T-helper 1 cell (primary cell): Measurements from ENCODE around the gene DDOST.
A peak's percentile ranks its signal among the peaks of the same experiment; 100 is the strongest.
"Not testable (repeated sequence)": the region's sequence is repeated elsewhere in the genome, so short reads cannot be mapped to it uniquely, and the experiment has no call there.

Experiments
- DNase-seq, 5 donors: peaks; one replicate each; pipeline ENCODE4 v3.0.0-alpha.2; 2012 to 2020

Gene DDOST

DNA sequence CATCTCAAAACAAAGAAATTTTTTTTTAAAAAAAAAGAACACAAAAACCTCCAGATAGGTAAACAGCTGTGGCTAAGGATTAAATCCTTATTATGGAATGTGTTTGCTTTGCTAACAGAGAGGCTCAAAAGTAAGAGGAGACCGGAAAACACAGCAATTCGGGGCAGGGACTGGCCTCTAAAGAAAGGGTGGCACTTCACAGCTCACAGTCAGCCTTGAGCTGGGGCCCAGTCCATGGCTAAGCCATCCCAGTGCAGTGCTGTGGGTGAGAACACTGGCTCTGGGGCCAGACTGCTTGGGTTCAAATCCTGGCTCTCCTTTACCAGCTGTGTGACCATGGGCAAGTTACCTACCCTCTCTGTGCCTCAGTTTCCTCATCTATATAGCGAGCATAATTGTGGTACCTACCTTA, 28.5 kb upstream of the DDOST start:
- DNase-seq, result no peak

DNA sequence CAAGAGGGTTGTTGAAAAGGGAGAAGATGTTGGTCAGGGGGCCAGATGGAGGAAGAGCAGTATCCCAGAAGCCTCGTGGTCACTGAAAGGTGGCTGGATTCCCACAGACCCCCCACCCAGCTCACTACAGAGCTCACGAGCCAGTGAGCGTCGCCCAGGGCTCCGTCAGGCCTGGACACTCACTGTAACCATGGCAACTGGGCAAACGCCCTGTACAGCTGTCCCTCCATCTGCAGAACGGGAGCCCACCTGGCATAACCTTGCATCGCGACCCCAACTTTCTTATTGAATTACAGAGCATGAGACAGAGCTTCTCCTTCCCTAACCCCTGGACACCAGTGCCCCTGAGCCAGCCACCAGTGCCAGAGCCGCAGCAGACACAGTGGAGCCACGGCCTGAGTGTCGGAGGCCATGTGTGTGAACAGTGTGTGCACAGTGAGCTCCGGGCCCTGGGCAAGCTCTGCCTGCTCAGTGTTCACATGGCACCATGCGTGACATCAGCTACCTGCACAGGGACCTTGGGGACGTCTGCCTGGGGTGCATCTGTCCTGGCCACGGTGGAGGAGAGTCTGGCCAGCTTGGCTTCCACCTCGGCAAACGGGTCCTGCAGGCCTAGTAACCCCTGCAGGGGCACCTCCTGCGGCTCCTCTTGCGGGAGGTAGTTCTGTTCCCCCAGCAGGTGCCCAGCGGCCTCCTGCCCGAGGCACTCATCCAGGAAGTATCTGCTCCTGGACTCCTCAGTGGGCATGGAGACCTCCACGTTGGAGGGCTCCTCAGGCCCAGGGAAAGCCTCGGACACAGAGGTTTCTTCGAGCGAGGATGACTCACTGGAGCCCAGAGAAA, 25.9 kb upstream of the DDOST start:
- DNase-seq, result no peak

DNA sequence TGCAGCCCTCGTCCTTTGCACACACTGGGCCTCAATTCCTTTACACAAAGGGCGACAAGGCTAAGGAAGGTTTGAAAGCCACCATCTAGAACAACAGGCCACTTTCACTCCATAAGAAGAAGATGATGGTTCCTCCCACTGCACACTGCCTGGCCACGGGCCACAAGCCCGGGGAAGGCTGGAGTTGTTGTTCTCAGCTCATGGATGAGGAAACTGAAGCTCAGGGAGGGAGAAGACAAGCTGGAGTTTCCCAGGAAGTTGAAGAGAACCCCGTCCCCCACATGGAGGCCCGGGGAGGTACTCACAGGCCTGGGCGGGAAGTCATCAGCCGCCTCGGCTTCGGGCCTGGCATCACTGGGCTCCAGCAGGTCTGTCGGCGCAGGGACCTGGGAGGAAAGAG, 24.6 kb upstream of the DDOST start:
- DNase-seq, result no peak

DNA sequence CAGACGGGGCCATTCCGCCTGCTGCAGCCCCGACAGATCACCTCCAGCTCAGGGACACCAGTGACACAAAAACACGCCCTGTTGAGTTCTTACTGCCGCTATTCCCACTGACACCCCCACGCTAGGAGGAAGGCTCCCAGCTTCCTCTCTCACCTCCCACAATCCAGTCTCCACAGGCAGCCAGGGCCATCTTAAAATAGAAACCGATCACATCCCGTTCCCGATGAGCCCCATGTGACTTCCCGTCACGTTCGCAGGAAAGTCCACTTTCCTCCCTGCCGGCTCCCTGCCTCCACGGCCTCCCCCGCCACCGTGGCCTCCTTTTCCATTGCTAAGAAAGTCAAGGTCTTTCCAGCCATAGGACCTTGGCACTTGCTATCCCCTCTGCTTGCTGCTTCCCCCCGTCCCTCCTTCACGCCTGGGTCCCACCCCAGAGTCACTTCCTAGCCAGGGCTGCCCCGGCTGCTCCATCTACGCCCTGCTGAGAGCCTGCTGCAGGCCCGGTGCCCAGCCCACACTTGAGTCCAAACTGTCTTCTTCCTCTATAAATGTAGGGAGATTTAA, 24.0 kb upstream of the DDOST start:
- no peak for DNase-seq

DNA sequence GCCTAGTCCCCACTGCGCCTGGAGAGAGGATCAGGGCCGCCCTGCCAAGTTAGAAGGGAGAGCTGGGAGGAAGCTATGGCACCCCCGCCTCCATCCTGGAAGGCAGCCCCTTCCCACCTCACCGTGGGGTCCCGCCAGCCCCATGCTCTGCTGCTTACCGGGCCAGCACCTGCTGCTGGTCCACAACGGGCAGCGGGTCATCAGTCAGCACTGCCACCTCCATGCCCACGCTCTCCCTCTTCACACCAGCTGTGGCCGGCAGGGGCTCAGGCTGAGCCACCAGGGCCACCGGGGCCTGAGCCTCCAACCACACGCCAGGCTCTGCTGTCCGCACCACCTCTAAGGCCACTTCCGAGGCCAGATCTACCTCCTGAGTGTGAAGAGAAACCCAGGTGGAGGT, 23.5 kb upstream of the DDOST start:
- no peak for DNase-seq

DNA sequence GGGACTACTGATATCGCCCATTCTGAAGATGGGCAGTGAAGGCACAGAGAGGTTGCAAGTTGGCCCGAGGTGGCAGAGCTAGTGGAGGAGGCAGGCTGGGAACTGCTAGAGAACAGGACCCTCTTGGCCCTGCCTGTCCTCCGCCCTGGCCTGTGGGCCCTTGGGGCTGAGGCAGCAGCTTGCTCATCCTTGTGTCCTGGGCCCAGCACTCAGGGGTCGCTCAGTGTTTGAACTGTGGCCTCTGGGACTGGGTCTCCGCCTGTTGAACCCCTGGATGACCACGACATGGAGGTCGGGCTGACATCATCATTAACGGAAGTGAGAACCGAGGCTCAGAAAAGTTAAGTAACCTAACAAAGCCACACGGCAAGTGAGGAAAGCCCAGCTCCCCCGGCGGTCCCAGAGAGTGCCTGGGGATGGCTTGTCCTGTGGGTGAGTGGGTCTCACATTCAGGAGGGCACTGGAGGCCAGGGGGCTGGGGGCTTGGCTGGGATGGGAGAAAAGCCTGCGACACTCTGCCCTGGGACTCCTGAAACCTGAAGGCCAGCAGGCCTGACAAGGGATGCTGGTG, 23.0 kb upstream of the DDOST start:
- DNase-seq, result no peak

DNA sequence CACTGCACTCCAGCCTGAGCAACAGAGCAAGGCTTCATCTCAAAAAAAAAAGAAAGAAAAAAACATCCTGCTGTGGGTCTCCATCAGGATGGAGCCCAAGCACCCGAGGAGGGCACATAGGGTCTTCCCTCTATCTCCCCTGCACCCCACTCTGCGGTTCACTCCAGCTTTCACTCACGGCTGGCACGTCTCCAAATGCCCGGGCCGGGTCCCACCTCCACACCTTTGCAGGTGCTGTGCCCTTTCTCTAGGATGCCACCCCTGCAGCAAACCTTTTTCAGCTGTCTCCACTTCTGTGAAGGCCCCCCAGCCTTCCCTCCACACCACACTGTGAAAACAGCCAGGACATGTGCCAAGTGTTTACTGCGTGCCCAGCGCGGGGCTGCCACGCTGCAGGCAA, 22.4 kb upstream of the DDOST start:
- no peak for DNase-seq

DNA sequence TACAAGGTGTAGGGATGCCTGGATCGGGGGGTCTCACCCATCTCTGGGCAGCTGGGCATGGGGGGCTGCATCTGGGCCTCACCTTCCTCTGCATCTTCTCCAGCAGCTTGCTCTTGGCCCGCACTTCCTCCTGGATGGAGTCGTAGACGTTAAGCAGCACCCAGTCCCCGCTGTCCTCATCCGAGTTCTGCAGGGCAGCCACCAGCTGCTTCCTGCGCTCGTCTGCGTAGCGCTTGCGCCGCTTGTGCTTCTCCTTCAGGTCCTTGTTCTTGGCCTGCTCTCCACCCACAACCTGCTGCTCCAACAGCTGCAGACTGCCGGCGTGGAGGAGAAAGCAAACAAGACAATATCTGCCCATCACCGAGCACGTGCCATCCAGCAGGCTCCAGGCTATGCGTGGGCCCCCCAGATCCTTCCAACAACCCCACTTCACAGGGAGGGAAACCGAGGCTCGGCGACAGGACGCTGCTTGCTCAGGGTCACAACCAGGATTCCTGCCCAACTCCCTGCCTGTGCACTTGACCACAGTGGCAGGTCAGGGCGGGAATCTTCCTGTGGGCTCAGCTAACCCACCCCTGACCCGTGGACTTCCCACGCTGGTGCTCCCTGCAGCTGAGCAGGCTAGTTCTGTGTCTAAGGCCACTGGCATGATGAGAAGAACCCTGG, 21.5 kb upstream of the DDOST start:
- no peak for DNase-seq

DNA sequence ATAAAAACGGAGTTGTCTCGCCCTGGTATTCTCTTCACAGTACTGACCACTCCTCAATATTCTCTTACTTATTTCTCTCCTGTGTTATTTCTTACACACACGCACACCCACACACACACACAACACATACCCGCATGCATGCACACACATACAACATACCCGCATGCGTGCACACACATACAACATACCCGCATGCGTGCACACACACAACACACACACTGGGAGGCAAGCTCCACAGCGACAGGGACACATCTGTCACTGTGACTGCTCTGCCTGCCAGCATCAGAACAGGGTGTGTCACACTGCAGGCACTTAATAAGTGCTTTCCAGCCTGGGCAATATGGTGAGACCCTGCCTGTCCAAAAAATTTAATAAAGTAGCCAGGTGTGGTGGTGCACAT, 20.8 kb upstream of the DDOST start:
- DNase-seq, result no peak

DNA sequence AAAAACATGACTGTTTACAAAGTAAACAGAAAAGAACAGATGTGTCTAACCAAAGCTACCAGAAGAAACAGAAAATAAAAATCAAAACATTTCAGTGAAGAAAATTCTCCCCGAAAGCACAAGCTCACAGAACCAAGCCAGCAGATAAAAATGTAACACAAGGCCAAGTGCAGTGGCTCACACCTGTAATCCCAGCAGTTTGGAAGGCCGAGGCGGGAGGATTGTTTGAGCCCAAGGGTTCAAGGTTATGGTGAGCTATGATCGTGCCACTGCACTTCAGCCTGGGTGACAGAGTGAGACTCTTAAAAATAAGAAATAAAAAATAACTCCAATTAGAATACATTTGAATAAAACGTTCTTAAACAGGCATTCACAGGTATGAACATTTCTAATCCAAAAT, 19.1 kb upstream of the DDOST start:
- no peak for DNase-seq

DNA sequence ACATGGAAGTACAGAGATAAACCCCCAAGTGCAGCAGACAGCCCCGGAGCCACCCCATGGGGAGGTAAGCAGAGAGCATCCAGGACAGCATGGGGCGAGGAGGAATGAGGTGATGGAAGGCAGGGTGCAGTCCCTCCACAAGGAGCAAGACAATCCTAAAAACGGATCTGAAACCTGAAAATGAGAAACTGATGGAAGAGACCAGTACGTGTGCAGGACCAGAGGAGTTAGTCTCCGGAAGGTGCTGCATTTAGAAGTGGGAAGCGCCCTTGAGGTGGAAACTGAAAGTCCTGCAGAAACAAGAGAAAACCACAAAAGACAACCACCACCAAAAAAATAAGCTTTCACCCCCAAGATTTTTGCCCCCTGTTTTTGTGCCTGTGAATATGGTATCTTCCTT, 17.4 kb upstream of the DDOST start:
- DNase-seq, result peak in 1 of 5 donors; percentile 40

DNA sequence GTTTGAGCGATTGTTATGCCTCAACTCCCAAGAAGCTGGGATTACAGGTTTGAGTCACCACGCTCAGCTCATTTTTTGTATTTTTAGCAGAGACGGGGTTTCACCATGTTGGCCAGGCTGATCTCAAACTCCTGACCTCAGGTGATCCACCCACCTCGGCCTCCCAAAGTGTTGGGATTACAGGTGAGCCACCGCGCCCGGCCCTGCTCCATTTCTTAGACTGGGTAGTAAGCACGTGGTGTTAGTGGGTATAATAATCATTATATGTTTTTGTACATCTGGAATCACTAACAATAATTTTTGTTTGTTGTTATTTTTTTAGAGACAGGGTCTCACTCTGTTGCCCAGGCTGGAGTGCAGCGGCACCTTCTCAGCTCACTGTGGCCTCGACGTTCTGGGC, 12.5 kb upstream of the DDOST start:
- DNase-seq, result not testable (repeated sequence)

DNA sequence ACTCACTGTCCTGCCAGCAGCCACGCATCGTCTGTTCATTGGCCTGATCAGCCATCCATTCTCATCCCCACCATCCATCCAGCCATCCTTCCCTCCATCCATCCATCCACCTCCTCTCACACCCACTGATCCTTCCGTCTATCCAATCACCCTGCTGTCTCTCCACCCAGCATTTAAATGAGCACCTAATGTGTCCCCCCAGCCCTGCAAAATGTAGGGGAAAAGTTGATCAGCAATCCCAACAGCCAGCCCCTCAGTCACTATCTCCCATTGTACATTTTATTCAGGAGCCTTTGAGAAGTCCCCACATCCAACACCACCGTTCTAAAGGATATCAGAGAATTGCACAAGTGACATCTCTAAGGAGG, 11.1 kb upstream of the DDOST start:
- DNase-seq, result no peak

DNA sequence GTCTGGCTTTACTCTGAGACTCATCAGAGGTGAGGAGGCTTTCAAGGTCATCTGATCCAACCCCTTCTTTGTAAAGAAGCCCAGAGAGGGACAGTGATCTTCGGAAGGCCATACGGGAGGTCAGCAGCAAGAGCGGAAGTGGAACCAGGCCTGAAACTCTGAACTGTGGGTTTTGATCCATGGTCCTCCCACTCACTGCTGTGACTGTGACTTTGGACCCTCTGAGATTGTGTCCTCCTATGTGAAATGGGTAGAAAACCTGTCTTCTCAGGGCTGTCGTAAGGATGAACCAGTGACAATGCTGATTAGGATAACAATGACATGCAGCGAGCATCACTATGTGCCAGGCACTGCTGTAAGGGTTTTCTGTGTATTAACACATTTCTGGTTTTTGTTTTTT, 9.8 kb upstream of the DDOST start:
- no peak for DNase-seq

DNA sequence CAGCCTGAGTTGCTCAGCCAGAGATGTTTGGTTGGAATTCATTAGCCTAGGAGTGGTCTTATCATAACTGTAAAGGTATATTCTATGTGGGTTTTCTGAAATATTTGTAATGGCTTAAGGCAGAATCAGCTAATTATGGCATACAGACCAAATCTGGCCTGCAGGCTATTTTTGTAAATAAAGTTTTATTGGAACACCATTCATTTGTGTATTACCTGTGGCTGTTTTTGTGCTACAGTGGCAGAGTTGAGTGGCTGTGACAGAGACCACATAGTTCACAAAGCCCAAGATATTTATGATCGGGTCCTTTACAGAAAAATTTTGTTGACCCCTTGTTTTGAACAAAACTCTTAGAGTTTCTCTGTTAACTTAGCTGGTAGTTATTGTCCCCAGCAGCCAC, 7.4 kb upstream of the DDOST start:
- DNase-seq, result no peak

DNA sequence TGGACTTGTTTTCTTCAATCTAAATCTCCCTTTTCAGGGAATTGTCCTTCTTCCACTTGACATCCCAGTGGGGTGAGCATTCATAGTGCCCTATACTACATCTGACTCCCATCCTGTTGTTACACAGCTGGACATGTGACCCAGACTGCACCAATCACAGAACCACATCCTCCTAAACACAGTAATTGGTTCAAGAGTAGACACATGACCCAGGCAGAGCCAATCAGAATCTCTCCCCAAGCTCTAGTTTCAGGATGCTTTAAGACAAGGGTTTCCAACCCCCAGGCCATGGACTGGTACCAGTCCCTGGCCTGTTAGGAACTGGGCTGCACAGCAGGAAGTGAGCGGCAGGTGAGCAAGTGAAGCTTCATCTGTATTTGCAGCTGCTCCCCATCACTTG, 5.6 kb upstream of the DDOST start:
- peak in 1 of 5 donors; percentile 23 for DNase-seq

DNA sequence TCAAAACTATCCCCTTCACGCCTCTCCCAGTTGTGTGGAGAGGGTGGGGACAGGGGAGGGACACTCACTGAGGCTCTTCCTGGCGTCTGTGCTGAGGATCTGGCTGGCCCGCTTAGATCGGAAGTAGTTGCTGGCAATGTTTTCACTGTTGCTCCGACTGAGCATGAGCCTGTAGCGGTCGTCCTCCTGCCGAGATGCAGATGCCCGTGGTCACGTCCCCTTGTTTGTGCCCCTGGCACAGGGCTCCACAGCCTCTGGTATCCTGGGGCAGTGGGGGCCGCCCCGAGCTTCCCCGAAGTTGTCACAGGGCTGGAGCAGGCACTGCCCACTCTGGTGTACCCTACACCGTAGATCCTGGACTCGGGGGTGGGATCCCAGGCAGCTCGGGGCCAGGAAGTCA, 5.0 kb upstream of the DDOST start:
- no peak for DNase-seq

DNA sequence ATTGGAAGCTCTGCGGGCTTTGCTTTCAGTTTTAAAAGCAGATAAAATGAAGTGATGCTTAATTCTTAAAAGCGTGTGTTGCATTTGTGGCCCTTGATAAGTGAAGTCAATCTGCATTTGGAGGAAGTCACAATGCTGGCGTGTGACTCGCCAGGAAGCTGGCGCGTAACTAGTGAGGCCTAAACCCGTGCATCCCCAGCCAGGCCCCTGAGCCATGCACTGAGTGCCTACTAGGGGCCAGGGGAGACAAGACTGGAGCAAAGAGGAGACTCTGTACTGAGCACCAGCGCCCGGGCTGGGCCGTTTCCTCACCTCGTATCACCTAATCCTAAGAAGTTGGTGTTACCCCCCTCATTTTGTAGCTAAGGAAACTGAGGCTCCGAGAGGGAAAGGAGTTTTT, 4.6 kb upstream of the DDOST start:
- no peak for DNase-seq

DNA sequence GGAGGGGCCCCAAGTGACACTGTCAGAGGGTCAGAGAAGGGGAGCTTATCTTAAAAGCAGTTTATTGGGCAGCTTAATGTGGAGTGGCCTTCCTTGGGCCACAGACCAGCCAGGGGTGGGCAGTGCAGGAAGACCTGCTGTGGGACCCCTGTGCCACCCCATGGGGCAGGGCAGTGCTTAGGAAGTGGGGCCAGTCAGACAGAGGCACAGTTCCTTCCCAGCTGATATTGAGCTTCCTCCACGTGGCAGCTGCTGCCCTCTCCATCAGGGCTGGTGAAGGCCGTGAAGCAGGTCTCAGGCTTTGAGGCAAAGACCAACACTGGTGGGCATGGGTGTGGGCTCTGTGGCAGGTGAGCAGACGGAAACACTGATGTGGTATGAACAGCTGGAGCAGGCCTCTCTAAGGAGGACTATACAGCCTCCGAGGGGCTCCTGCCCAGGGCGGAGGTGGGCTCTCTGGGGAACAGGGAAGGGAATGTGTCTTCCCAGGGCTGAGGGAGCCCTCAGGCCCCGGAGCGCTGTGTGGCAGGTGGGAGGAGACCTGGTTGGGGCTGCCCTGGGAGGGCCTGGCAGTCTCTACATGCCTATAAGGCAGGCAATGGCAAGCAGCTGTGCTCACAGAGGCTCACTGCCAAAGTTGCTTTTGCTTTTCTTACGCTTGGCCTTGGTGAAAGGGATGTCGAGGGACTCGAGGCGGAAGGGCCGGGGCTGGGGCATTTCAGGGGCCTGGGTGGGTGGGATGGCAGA, 3.0 kb upstream of the DDOST start:
- no peak for DNase-seq

DNA sequence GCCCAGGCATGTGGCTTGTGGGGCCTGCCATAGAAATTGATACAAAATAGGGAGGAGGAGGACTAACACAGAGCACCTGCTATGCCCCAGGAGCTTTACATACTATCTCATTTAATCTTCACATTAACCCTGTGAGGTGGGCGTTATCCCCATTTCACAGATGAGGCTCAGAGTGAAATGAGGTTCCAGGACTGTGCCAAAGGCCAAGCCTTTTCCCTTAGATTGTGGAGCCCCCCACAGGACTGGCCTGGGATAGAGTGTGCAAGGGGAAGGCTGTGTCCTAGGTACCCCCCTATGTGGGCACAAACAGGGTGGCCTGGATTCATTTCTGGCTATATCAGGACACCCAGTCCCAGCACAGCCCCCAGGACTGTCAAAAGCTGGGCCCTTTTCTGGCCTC, 2.2 kb upstream of the DDOST start:
- DNase-seq, result no peak

DNA sequence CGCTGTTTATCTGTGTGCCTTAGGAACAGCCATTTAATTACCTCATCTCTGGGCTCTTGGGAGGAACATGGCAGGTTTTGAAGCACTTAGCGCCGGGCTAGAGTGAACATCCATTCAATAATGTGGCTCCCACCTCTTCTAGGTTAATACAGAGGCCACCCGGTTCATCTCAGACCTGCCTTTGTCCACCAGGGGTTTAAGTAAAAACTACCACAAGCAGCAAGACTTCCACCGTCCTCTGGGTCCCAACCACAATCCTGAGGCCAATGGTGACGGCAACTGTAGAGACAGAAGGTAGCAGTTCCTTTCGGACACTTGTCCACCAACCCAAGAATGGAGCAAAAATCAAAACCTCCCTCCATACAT, 924 bp upstream of the DDOST start:
- DNase-seq, result no peak

DNA sequence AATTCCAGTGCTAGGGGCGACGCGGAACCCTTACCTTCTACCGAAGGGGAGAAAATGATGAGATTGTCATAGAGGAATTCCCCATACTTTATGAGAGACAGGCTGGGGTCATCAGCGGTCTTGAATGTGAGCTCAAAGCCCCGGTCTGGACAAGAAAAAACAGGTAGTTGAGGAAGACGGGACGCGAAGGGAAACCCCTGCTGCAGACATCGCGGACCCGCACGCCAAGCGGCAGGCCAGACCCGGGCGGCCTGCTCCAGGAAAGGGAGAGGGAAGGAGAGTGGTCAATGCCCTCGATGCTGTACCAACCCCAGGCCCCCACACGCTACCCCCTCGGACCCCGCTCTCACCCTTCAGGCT, 342 bp downstream of the DDOST start:
- DNase-seq, result peak in 2 of 5 donors; percentile 7 to 16

DNA sequence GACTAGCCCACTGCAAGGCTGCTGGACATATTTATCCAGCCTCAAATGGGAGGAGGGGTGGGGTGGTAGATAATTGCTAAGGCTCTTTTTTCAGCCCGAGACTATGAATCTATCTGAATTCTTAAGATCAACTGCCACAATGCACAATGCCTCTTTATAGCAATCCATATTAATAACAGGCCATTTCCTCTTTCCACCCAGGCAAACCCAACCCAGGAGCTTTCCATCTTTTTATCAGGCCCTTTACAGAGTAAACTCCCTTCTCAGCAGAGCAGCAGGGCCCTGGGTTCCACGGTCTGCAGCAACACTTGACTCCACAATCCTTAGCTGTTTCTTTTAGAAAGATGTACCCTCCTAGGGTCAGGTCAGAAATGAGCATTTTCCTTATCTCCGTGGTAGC, 806 bp downstream of the DDOST start:
- DNase-seq, result no peak
